Astrocyte (in vitro differentiated cells and primary cell): ENCODE results near the gene UGT1A4.

ENCODE experiments used
- EZH2 ChIP-seq: IDR thresholded peaks from 2 replicates; pipeline ENCODE4 v1.6.1; 2012; ENCODE audit warnings: mild to moderate bottlenecking, low read length, inconsistent platforms; ENCODE audit not compliant: insufficient read depth
- TF ChIP-seq, protein P1 (sequence below): IDR thresholded peaks from 2 replicates; pipeline ENCODE4 v1.5.1; 2011; ENCODE audit warnings: low read depth, mild to moderate bottlenecking, inconsistent platforms, low read length, moderate library complexity; ENCODE audit not compliant: insufficient read depth

DNA sequence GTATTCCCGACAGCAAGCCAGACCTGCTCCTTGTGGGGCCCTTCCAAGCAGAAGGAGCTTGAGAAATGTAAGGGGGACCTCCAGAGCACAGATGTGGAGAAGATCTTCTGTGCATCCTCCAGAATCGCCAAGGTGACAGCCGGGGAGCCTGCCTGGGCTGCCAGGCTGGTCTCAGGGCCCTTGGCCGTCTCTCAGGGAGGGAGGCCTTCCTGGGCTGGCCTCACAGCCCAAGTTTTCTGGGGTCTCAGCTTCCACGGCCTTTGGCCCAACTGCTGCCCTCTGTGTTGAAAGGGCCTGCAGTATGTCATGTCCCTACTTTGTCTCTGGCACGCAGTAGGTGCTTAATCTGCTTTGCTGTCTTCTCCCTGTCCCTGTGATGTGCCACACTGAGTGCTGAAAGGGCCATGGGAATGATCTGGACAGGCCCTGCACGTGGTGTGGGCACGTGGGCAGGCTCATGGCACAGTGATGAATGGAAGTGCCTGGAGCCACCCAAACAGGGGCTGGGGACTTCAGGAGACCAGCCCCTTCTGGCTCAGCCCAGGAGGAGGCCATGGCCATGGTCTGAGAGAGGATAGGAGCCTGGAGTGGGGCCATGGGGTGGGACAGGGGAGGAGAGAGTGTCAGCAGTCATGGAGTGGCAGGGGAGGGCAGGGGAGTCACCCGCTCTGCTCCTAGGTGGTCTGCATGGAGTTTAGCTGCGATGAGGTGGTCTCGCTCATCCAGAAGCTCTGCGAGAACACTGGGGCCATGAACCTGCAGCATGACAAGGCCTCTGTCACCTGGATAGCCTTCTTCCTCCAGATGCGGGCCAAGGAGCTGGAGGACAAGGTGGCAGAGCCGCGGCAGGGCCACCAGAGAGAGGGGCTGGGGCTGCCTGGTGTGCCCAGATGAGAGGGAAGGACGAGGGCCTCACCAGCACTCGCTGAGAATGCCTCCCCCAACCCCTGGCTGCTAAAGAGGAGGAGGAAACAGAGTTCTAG is 100.4 kb downstream of the UGT1A4 start:
- TF ChIP-seq, protein P1, sequence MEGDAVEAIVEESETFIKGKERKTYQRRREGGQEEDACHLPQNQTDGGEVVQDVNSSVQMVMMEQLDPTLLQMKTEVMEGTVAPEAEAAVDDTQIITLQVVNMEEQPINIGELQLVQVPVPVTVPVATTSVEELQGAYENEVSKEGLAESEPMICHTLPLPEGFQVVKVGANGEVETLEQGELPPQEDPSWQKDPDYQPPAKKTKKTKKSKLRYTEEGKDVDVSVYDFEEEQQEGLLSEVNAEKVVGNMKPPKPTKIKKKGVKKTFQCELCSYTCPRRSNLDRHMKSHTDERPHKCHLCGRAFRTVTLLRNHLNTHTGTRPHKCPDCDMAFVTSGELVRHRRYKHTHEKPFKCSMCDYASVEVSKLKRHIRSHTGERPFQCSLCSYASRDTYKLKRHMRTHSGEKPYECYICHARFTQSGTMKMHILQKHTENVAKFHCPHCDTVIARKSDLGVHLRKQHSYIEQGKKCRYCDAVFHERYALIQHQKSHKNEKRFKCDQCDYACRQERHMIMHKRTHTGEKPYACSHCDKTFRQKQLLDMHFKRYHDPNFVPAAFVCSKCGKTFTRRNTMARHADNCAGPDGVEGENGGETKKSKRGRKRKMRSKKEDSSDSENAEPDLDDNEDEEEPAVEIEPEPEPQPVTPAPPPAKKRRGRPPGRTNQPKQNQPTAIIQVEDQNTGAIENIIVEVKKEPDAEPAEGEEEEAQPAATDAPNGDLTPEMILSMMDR, result no peak
- no peak for TF ChIP-seq EZH2
